MV-4-11 (cell line): Measurements from ENCODE around the gene LYRM4.
A peak's percentile ranks its signal among the peaks of the same experiment; 100 is the strongest.

Experiments used
- DNase-seq: peaks from one replicate; lab custom pipeline; 2025; lab: John Stamatoyannopoulos, UW

Gene LYRM4

DNA sequence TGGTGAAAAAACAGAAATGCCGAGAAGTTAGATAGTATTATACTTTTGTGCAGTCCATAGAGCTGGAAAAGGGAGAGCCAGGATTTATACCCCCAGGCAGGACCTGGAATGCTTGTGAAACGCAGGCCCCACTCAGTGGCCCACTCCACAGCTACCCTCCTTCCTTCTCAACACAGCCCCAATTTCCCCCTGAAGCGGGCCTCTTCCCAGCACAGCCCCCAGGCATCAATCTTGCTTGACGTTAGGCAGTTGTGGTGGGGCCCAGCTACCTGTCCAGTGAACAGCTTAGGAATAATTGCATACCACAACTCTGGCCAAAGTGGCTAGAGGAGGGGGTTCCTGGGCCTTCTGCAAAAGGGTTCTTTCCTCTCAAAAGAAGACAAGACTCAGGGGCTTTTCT, 114.4 kb downstream of the LYRM4 start:
- DNase-seq: no peak

DNA sequence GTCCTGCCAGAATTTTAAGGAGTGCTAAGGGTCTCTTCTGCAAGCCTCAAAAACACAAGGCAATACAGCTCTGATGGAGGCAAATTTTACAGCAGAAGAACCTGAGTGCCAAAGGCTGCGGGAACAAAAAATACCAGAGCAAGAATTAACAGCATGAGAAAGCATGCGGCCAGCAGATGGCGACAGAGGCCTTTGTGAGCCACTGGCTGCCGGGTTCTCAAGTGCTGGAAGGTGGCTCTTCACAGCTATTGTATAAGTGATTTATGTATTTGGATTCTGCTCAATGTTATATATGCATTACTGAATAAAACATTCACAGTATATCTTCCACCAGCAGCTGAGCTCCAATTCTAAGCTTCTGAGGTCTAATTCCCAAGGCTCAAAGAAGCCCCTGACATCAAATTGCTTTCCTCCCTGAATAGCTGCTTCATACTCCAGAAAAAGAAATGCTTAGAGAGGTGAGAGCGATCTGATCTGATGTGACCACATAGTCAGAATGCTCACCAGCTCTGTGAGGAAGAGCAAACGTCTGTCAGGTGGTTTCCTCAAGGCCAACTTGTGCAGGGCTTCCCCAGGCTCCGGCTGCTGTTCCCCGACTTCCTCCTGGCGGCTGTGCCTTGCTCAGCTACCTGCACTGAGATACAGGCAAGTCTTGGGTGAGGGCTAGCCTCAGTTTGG, 117.0 kb downstream of the LYRM4 start:
- peak; percentile 80 for DNase-seq

DNA sequence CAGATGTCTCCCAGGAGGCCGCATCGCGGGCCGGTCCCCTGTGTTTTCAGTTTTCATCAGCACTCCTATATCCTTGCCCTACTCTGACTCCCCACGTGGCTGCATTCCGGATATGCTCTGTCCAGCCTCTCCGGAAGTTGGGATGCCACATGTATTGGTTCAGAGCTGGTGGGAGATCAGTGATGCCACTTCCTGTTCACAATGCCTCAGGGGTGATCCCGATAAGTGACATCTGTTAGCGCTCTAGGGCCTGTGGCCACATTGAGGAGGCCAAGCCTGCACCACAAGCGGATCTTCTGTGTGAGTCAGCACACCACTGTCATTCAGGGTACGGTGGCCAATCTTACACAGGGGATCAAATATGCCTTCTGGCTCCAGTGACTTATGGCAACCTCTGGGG, 117.8 kb downstream of the LYRM4 start:
- DNase-seq: peak; percentile 96

DNA sequence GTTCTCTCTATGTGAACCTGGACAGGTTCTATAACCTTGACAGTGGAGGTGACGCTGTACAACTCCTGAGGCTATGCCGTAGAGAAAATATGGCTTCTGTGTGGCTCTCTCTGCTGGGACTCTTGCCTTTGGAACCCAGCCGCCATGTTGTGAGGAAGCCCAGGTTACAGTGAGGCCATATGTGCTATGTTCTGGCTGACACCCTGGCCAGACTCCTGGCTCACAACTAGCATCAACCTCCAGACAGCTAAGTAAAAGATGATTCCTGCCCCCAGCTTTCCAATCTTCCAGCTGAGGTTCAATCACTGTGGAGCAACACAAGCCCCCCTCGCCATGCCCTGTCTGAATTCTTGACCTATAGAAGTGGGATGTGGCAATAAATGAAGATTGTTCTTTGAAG, 118.6 kb downstream of the LYRM4 start:
- DNase-seq: no peak

DNA sequence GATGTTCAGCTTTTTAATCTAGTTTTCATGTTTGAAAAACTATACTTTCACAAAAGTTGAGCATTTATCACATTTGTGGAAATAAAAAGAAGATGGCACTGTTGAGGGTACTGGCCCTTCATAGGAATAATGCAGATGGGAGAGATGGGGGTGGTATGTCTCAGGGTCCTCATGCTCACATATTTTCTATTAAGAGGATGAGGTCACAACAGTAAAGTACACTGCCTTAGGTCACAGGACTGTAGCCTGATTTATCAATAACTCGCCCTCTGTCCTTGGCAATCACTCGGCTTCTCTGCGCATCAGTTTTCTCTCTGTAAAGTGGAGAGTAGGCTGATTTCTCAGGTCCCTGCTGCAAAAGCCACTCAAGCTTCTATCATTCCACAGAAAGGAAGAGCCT, 119.7 kb downstream of the LYRM4 start:
- no peak for DNase-seq

DNA sequence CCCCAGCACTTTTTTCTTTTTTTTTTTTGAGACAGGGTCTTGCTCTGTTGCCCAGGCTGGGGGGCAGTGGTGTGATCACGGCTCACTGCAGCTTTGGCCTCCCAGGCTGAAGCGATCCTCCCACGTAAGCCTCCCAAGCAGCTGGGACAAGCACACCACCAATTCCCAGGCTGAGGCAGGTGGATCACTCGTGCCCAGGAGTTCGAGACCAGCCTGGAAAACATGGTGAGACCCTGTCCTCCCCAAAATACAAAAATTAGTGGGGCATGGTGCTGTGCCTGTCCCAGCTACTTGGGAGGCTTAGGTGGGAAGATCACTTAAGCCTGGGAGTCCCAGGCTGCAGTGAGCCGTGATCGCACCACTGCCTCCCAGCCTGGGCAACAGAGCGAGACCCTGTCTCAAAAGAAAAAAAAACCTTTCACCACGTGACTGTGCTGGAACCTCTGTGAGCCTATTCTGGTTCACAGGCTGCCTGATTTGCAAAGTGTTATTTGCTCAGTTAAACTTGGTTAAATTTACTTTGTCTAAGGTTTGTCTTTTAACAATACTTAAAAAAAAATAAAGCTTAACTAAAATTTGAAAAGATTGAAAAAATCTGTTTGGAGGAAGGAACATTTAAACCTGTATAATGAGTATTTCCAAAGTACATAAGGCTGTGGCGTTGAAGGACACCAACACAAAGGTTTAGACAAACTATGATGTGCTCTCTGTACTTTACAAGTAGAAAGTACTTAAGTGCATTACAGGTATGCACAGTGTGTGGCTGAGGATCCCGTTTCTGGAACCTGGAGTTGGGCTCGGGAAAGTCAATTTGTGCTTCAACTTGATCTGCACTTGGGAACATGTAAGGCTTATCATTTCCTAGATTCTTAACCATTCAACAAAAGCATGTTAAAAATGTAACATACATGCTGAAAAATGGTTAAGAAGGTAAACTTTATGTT, 120.7 kb downstream of the LYRM4 start:
- no peak for DNase-seq

DNA sequence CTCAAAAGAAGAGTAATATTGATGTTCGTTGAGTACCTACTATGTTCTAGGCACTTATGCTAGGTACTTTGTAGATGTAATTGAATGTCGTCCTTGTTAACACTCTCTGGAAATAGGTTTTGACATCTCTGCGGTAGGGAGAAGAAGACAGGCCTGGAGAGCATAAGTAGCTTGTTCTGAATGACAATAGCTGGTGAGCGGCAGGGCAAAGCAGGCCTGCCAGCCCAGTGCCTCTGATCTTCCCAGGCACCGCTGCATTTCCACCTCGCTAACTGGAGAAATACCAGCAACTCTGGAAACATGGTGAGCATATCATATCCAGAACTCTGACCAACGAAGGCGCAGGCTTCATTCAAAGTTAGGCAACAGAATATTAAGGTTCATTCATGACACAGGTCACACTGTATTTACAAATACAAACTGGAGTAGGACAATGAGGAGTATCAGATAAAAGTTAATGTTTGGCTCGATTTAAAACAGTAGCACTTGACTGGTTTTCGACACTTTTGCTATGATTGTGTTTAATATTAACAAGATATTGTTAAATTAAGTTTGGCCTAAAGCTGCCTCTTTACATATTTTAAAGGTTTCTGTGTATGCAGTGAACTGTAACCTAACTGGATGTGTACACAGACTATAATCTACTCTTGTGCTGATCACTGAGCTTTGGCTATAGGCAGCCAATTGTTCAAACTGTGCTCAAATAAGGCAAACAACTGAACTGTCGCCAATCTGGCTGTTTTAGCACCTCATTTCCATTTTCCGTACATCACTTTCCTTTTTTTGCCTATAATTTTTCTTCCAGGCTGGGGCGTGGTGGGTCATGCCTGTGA, 121.5 kb downstream of the LYRM4 start:
- no peak for DNase-seq

DNA sequence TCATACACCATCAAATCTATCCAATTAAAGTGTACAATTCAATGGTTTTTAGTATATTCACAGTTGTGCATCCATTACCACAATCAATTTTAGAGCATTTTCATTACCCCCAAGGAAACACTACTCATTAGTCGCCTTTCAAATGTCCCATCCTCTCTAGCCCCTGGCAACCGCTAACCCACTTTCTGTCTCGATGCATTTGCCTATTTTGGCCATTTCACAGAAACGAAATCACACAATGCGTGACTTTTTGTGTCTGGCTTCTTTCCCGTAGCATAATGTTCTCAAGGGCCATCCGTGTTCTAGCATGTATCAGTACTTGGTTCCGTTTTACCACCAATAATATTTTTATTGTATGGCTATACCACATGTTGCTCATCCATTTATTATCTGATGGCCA, 123.9 kb downstream of the LYRM4 start:
- DNase-seq: no peak

DNA sequence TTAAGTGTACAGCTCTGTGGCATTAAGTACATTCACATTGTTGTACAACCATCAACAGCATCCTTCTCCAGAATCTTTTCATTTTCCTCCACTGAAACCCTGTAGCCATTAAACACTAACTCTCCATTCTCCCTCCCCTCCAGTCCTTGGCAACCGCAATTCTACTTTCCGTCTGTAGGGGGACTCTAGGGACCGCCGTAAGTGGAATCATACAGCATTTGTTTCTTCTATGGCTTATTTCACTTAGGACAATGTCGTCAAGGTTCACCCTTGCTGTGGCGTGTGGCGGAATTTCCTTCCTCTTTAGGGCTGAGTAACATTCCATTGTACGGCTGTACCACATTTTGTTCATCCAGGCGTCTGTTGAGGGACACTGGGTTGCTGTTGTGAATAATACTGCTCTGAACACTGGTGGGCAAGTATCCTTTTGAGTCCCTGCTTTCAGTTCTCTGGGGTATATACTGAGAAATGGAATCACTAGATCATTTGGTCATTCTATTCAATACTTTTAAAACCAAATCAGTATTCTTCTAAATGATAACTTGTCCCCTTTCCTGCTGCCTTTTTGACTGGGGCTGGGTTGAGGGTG, 124.9 kb downstream of the LYRM4 start:
- DNase-seq: peak; percentile 73

DNA sequence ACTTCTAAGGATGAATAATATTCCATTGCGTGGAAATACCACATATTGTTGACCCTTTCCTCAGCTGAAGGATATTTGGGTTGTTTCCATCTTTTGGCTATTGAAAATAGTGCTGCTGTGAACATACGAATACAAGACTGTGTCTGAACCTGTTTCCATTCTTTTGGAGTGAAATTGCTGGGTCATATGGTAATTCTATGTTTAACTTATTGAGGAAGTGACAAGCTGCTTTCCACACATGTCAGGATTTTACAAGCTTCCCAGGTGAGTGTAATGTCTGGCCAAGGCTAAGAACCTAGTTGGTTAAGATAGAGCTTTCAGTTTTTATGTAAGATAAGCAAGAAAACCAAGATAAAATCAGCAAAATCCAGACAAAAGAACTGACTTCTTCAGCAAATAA, 126.8 kb downstream of the LYRM4 start:
- no peak for DNase-seq

DNA sequence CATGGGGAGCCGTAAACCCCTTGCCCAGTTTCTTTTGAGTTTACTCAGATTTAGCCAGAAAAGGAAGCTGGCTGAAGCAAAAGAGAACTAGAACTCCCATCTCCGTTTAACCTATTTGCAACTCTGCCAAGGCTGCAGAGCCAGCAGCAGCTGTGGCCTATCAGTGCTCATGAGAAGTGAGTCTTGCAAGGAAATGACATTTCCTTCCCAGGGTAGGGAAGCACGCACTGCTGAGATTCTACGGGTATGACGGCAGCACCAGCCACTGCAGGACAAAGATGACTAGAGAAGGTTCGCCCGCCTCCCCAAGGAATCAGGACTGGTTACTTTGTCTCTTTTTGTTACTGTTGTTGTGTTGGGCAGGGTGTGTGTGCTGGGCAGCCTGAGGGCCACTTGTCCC, 128.0 kb downstream of the LYRM4 start:
- DNase-seq: peak; percentile 73

DNA sequence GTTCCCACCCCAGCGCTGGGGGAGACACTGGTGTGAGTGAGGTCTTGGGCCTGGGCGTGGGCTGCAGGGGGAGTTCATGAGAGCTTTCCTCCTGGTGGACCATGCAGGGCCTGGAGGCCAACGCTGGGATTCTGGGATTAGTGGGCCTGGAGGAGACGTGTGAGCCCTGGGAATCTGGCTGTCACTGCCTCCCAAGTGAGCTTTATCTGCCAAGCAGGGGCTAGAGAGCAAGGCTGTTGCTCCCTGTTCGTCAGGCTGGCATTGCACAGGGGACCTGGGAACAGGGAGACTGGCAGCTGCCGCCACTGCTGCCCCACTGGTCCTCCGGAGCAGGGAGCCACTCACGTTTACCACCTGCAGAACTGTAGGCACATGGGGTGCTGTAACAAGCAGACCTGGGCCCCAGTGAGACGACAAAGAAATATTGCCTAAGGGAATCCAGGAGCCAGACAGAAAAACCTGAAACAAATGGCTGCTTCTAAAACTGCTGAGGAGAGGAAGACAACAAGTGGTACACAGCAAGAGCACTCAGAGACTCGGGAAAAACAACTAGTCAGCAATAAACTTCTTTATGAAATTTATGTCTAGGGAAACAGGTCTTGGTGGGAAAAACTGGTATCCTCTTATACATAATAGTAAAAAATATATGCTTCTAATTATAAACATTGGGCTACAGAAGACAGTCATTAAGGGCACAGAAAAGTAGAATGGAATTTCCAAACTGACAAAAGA, 130.4 kb downstream of the LYRM4 start:
- no peak for DNase-seq

DNA sequence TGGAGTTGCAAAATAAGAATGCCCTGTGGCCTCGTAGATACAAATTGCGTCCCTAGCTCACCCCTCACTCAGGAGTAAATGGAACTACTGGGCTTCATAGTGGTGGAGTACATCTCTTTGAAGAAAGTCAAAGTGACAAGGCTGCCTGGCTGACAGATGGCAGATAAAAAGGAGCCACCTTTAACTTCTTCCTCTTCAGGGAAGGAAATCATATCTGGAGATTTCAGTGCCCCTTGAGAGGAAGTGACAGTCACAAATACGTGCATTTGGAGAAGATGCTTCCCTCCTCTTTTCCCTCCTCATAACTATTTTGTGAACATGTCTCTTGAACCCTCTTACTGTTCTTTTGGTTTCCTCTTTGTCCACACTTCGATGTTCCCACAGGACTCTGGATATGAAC, 132.4 kb downstream of the LYRM4 start:
- DNase-seq: no peak

DNA sequence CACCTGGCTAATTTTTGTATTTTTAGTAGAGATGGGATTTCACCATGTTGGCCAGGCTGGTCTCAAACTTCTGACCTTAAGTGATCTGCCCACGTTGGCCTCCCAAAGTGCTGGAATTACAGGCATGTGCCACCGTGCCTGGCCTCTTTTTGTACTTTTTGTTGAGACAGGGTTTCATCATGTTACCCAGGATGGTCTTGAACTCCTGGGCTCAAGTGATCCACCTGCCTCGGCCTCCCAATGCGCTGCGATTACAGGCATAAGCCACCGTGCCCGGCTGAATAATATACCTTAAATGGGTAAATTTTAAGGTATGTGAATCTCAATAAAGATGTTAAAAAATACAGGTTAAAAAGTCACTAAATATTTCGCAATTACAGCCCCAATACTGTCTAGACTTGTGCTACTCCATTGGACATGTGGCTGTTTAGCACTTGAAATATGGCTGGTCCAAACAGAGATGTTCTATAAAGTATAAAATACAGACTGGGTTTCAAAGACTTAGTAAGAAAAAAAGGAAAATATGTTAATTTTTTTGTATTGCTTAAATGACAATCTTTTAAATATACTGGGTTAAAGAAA, 133.6 kb downstream of the LYRM4 start:
- no peak for DNase-seq

DNA sequence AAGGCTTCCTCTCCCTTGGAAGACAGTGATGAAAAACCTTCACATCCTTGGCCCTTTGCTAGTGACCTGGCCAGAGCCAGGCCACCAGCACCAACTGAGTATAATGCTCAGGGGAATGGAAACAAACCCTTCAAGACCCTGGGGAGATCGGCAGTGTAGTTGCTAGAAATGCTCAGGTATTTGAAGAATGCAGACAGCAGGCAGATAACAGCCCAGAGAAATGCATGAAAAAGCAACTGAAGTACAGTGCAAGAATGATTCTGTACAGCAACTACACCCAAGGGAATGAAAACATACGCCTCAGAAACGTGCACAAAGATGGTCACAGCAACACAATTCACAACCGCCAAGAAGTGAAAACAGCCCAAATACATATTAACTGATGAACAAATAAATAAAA, 134.5 kb downstream of the LYRM4 start:
- DNase-seq: no peak

DNA sequence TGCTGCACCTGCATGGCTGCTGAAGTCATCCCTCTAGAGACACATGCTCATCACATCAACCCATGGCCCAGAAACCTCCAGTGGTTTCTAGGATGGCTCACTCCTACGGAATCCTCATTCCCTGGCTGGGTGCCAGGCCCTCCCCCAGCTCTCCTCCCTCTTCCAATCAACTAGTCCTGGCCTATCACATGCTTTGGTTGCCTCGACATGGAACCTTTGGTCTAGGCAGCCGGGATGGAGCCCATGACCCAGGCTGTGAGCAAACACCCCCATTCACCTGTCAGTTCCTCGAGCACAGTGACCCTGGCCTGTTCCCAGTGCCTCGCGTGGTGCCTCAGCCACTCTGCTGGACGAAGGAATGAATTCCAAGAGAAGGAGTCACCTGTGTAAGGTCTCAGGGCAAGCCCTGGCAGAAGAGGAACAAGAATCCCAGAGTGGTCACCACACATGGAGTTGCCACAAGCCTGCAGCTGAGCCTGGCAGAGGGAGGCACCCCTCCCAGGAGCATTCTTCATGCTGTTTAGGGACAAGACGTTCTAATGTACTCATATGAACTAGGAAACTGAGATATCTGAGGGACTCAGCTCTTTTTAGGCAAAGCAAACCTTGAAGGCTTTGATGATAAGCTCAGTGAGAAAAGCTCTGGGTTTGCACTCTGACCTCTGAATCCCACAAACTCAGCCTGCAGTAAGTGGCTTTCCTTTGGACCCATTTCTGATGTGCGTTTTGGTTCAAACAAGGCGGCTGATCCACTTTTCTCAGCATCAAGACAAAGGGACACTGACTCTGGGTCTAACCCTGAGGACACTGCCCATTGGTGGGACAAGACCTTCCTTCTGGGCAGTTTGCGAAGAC, 135.4 kb downstream of the LYRM4 start:
- no peak for DNase-seq

DNA sequence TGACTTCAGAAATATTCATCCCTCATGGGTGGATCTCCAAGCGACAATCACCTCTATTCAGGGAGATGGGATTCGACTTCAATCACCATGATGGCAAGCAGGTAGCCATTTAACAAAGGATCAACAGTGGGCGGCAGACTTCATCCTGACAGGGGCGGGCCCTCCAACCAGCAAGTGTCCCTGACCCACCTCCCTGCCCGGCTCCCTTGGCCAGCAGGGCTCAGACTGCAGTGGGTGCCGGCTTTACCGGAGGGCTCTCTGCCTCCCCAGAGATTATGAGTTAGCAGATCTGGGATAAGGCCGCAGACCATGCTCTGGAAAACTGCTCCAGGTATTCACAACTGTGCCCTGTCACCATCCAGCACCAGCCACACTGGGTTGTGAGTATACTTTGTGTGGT, 136.2 kb downstream of the LYRM4 start:
- no peak for DNase-seq

DNA sequence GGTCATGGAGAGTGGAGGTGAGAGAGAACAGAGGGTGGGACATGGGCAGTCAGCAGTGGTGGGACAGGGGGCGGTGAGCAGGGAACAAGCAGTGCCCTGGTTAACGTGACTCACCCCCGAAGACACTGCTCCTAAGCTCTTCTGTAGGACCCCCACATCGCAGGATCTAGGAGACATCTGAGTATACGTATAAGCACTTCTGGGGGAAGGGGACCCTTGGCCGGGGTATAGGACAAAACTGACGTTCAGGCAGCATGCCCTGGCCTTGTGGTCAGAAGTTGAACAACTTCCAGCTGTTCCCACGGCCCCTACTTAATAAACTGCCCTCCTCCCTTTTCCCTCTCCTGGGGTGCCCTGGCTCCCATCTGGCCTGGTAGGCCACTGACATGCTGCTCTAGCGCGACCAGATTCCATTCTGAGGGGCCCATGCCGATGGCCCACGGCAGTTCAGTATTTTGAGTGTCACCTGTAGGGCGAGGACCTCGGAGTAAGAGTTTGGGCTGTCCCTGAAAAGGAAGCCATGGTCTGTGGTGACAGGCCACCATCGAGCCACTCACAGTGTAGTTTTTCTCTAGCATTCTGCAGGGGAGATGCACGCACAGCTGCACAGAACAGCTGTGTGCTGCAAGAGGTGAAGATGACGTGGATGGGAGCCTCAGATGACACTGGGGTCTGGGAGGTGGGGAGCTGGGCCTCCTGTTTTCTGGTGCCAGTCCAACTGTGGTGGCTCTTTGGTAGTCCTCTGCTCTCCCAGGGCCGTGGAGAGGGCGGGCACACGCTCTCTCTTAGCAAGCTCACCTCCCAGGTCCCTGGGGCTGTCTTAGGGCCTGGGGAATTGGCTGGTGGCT, 137.2 kb downstream of the LYRM4 start:
- no peak for DNase-seq

DNA sequence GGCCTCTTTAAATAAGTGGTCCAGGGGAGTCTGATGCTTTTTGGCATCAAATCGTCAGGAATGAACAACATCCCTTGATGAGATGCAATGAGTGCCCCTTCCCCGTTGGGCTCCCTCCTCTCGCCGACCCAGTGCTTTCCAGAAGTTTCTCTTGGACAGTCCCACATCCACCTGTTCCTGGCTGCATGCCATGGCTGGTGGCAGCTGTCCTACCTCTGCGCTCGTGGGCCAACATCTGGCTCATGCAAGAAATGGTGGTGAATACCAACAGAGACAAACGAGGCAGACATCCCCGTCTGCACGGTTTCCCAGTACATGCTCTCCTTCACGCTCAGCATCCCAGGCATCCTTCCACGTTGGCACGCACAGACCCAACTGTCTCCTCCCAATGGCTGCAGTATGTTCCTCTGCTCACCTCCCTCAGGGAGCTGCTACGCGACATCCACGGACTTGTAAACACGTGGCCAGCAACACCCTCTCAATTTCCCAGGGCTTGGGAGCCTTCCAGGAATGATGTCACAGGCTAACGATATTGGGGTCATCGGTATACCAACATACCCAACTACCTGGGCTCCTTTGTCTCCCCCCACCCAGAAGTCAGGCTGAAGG, 138.1 kb downstream of the LYRM4 start:
- DNase-seq: no peak
